ENCODE measurements around the gene BANF2. TPM values are rescaled to one million over a fixed set of nuclear protein-coding genes. Genes with fewer than 3 reads are reported as not detected.

The BANF2 gene
- total RNA-seq, 1 experiment from 2014 or later, result not detected

DNA sequence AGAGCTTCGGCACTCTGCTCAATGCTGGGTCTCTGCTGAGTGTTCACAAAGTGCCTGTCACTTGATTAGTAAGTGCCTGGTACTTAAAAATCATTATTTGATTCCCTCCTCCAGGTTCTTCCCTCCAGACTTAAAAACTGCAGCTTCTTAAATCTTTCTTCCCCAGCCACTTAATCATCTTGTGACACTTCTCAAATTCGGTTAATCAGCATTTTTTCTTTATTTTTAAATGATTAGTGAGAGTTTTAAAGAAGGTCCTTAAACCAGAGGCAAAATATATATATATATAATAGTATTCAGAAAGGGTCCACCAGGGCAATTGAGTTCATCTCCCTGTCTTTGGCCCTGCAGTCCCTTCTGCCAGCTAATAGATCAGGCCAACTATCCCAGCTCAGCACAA lies 8.0 kb upstream of the BANF2 start:
- H3K4me2 ChIP-seq (ENCODE audit: insufficient read depth, insufficient read length, low read length), result no peak overlapping the region
- H2BK12ac ChIP-seq (ENCODE audit: insufficient read length, low read depth, low read length), result no peak overlapping the region
- no peak overlapping the region for H4K8ac ChIP-seq (replicated peaks; ENCODE audit: insufficient read length, low read depth, low read length)
- H2BK120ac ChIP-seq (ENCODE audit: low read depth, low read length, poor library complexity, severe bottlenecking), result no peak overlapping the region
- H2AFZ ChIP-seq (ENCODE audit: low read length), result no peak overlapping the region
- no peak for TF ChIP-seq CTCF (conservative IDR thresholded peaks at IDR 0.05)
- H3K4me1 ChIP-seq (ENCODE audit: insufficient read depth, low read length), result peaks cover 8% of the 10 kb centered on the region; the same call in 1 of the 2 replicates
- no CpG with 5 or more reads among the region's 2 CpGs for WGBS (ENCODE audit: extremely low coverage, insufficient read length, low lambda C conversion rate)
- H3K79me1 ChIP-seq (ENCODE audit: insufficient read depth, low read depth, low read length, poor library complexity, severe bottlenecking), result no peaks in the 10 kb centered on the region
- Mint-ChIP-seq H3K27me3 (ENCODE audit: low read depth) (peaks cover 23% of the 10 kb centered on the region), H3K4me1 (peaks cover 10% of the 10 kb centered on the region in 2 experiments), H3K27ac (no peak overlapping the region), H3K36me3 (ENCODE audit: insufficient read depth in 1 of 3, low read depth in 3 of 3) (peaks cover 0 to 3% (median 2%) of the 10 kb centered on the region in 3 experiments; a peak in 3 of 7 replicates), H3K9me3 (peaks cover 6 to 17% of the 10 kb centered on the region in 2 experiments; a peak in 4 of 5 replicates), H3K4me3 (no peak overlapping the region)
- H3T11ph ChIP-seq (ENCODE audit: low read length), result no peak overlapping the region
- no peak overlapping the region for H2BK20ac ChIP-seq (ENCODE audit: low read depth, low read length, poor library complexity, severe bottlenecking)
- no peak overlapping the region for H3K27ac ChIP-seq (ENCODE audit: insufficient read length, low read depth, low read length)
- no peak overlapping the region for H3K4ac ChIP-seq (ENCODE audit: low read depth, low read length)
- H3K27me3 ChIP-seq (ENCODE audit: insufficient read depth, low read length), result no peaks in the 10 kb centered on the region
- no peak overlapping the region for H3K18ac ChIP-seq (ENCODE audit: insufficient read length, low read depth, low read length)
- no peak overlapping the region for H4K91ac ChIP-seq (ENCODE audit: insufficient read length, low read depth, low read length)
- H2BK15ac ChIP-seq (ENCODE audit: low read depth, low read length), result no peak overlapping the region
- H4K20me1 ChIP-seq (ENCODE audit: control insufficient read depth, insufficient read depth, insufficient read length), result no peaks in the 10 kb centered on the region
- H2BK5ac ChIP-seq (ENCODE audit: insufficient read length, low read length), result no peak overlapping the region
- H3K56ac ChIP-seq (ENCODE audit: insufficient read length, low read depth, low read length), result no peak overlapping the region
- no peaks in the 10 kb centered on the region for H3K9me3 ChIP-seq (ENCODE audit: control insufficient read depth, low read depth, low read length)
- H3K23ac ChIP-seq (ENCODE audit: insufficient read length, low read depth, low read length), result no peak overlapping the region
- H3K79me2 ChIP-seq (ENCODE audit: insufficient read depth, low read length), result no peaks in the 10 kb centered on the region
- no peak overlapping the region for H3K9ac ChIP-seq (ENCODE audit: extremely low read depth, insufficient read length, low read length)
- H3K14ac ChIP-seq (ENCODE audit: insufficient read depth, low read length), result no peak overlapping the region
- H2AK5ac ChIP-seq (ENCODE audit: insufficient read length, low read length), result no peak overlapping the region
- no peak for DNase-seq
- H4K5ac ChIP-seq (ENCODE audit: insufficient read length, low read depth, low read length), result no peak overlapping the region
- H3K23me2 ChIP-seq (ENCODE audit: insufficient read length, low read depth, low read length, poor library complexity, severe bottlenecking), result no peaks in the 10 kb centered on the region
